Type B pancreatic cell (in vitro differentiated cells): ENCODE measurements around the gene DMRTC2. TPM values are rescaled to one million over a fixed set of nuclear protein-coding genes. Genes with fewer than 3 reads are reported as not detected.

ENCODE experiments used
- DNase-seq: peaks from one replicate; pipeline ENCODE4 v3.0.0; 2021; ENCODE audit warnings: mixed read lengths; ENCODE audit not compliant: unreplicated experiment; ENCODE audit errors: extremely low spot score
- H3K27ac Mint-ChIP-seq: 2 replicates; pipeline ENCODE4 v1.8.0; 2021; ENCODE audit warnings: mild to moderate bottlenecking, mixed read lengths
- H3K27me3 Mint-ChIP-seq: 2 replicates; pipeline ENCODE4 v1.8.0; 2021; ENCODE audit warnings: mixed read lengths
- H3K36me3 Mint-ChIP-seq: 2 replicates; pipeline ENCODE4 v1.8.0; 2021; ENCODE audit warnings: mixed read lengths
- H3K4me1 Mint-ChIP-seq: one replicate; pipeline ENCODE4 v1.8.0; 2021; ENCODE audit warnings: mixed read lengths; ENCODE audit not compliant: unreplicated experiment
- H3K4me3 Mint-ChIP-seq: 2 replicates; pipeline ENCODE4 v1.8.0; 2021; ENCODE audit warnings: mild to moderate bottlenecking, mixed read lengths
- H3K9me3 Mint-ChIP-seq: 2 replicates; pipeline ENCODE4 v1.8.0; 2021; ENCODE audit warnings: mixed read lengths
- total RNA-seq: library from RNA; stranded (reverse); gene quantifications from 2 replicates; pipeline ENCODE4 v1.2.1, GENCODE V29; 2021; ENCODE audit warnings: low replicate concordance
- TF ChIP-seq, protein P1 (sequence below): fragments of 200-600 bp; sonication (generic); conservative IDR thresholded peaks from 2 replicates; pipeline ENCODE4 v1.5.0; 2021; ENCODE audit warnings: antibody characterized with exemption, mild to moderate bottlenecking

The DMRTC2 gene
- total RNA-seq, 1 donor from 2014 or later, result not detected

GRCh38 chr19:41893899-41894298 lies 49.1 kb downstream of the DMRTC2 start:
- Mint-ChIP-seq H3K27ac (no peak overlapping the region), H3K27me3 (no peaks in the 10 kb centered on the region), H3K9me3 (no peaks in the 10 kb centered on the region), H3K4me3 (no peak overlapping the region), H3K36me3 (peaks cover 3% of the 10 kb centered on the region), H3K4me1 (no peaks in the 10 kb centered on the region)
- TF ChIP-seq, protein P1, sequence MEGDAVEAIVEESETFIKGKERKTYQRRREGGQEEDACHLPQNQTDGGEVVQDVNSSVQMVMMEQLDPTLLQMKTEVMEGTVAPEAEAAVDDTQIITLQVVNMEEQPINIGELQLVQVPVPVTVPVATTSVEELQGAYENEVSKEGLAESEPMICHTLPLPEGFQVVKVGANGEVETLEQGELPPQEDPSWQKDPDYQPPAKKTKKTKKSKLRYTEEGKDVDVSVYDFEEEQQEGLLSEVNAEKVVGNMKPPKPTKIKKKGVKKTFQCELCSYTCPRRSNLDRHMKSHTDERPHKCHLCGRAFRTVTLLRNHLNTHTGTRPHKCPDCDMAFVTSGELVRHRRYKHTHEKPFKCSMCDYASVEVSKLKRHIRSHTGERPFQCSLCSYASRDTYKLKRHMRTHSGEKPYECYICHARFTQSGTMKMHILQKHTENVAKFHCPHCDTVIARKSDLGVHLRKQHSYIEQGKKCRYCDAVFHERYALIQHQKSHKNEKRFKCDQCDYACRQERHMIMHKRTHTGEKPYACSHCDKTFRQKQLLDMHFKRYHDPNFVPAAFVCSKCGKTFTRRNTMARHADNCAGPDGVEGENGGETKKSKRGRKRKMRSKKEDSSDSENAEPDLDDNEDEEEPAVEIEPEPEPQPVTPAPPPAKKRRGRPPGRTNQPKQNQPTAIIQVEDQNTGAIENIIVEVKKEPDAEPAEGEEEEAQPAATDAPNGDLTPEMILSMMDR, result no peak
- DNase-seq, result no peak

DNA sequence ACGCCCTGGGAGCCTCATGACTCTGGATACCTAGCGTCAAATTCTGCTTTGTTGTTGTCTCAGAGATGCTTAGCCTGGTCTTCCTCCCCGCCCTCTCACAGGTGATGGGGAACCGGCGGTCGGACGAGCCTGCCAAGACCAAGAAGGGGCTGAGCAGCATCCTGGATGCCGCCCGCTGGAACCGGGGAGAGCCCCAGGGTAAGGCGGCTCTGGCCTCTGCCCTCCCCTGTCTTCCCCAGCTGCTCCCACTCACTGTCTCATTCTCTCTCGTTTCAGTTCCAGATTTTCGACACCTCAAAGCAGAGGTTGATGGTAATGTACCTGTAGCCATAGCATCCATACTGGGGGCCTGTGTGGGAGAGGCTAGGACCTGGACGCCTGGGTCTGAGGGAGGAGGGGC lies 49.5 kb downstream of the DMRTC2 start:
- no peak for DNase-seq
- H3K36me3 Mint-ChIP-seq, result peaks cover 3% of the 10 kb centered on the region
- TF ChIP-seq, protein P1, result no peak
- H3K4me1 Mint-ChIP-seq, result no peaks in the 10 kb centered on the region
- H3K9me3 Mint-ChIP-seq, result no peaks in the 10 kb centered on the region
- H3K4me3 Mint-ChIP-seq, result no peak overlapping the region
- no peak overlapping the region for H3K27ac Mint-ChIP-seq
- no peaks in the 10 kb centered on the region for H3K27me3 Mint-ChIP-seq

DNA sequence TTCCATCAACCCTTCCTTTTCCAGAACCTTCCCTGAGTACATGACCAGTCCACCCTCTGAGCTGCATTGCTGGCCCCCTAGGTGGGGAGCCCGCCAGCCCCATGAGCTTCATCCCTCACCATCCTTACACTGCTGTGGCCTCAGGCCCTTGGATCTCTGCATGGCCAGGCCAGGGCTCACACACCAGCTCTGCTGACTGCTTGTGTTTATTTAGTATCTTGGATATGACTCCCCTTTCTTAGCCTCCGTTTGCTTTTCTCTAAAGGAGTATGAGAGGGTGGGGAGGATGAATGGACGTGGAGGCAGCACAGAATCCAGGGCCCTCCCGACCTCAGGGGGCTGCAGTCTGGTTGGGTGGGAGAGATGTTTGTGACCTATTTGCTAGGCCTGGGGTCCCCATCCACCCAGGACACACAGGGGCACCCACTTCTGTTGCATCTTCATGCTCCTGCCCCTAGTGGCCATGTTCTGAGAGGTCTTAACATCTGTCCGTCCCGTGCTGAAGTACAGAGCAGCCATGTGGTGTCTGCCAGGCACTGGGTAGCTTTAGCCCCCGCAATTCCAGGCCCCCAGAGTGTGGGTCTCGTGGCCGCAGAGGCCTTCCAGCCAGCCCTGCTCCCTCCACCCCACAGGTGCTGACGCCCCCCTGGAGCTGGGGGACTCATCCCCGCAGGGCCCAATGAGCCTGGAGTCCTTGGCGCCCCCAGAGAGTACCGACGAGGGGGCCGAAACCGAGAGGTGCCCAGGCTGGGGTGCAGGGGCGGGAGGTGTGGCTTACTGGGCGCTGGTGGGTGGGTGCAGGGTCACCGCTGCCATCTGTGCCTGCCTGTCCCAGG lies 51.1 kb downstream of the DMRTC2 start:
- Mint-ChIP-seq H3K27me3 (no peaks in the 10 kb centered on the region), H3K36me3 (peaks cover 3% of the 10 kb centered on the region)

GRCh38 chr19:41896581-41896942 lies 51.7 kb downstream of the DMRTC2 start:
- Mint-ChIP-seq H3K27me3 (no peaks in the 10 kb centered on the region), H3K4me1 (no peaks in the 10 kb centered on the region), H3K9me3 (no peaks in the 10 kb centered on the region), H3K36me3 (peaks cover 1% of the 10 kb centered on the region), H3K27ac (no peak overlapping the region), H3K4me3 (no peak overlapping the region)
- TF ChIP-seq, protein P1, result no peak
- DNase-seq, result no peak

More for the DNA sequence above, 51.1 kb downstream of the DMRTC2 start:
- Mint-ChIP-seq H3K9me3 (no peaks in the 10 kb centered on the region), H3K4me1 (no peaks in the 10 kb centered on the region), H3K27ac (no peak overlapping the region), H3K4me3 (no peak overlapping the region)
- DNase-seq, result no peak
- TF ChIP-seq, protein P1, result peak; percentile 55

DNA sequence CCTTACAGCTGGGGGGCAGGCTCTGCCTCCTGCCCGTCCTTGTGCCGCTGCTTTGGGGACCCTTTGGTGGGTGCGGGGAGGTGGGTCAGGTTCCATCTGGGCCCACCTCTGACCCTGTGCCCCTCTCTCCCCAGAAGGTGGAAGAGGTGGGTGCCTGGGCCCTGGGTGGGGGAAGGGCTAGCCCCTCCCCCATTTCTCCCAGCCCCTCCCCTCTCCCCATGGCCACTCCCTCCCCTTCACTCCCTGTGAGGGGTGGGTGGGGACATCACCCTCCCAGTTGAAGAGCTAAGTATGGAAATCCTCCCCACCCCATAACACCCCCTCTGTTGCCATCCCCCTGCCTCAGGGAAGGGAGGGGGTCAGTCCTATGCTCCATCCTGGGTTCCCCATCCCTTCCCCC lies 52.3 kb downstream of the DMRTC2 start:
- Mint-ChIP-seq H3K4me3 (no peak overlapping the region), H3K9me3 (no peaks in the 10 kb centered on the region), H3K36me3 (no peaks in the 10 kb centered on the region), H3K4me1 (no peaks in the 10 kb centered on the region), H3K27ac (no peak overlapping the region), H3K27me3 (no peaks in the 10 kb centered on the region)
- no peak for DNase-seq
- TF ChIP-seq, protein P1, result no peak
